ENCODE data around the gene TBC1D5.

TBC1D5 gene

DNA sequence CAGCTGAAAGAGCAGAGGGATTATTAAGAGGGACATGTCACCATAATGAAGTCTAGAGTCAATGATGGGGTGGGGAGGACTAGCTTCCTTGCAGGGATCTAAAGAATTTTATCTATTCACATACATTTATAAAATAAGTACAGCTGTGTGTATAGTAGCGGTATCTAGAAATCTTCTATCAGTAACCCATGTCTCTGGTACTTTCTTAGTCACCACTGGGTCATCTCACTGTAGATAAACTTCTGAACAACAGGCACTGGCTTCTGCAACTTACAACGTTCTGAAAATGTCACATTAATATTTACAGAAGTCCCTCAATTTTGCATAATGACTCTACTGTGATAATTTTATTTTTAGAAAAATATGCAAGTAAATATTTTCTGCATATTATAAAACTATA is 401.7 kb downstream of the TBC1D5 start:
- TF ChIP-seq, protein P1, sequence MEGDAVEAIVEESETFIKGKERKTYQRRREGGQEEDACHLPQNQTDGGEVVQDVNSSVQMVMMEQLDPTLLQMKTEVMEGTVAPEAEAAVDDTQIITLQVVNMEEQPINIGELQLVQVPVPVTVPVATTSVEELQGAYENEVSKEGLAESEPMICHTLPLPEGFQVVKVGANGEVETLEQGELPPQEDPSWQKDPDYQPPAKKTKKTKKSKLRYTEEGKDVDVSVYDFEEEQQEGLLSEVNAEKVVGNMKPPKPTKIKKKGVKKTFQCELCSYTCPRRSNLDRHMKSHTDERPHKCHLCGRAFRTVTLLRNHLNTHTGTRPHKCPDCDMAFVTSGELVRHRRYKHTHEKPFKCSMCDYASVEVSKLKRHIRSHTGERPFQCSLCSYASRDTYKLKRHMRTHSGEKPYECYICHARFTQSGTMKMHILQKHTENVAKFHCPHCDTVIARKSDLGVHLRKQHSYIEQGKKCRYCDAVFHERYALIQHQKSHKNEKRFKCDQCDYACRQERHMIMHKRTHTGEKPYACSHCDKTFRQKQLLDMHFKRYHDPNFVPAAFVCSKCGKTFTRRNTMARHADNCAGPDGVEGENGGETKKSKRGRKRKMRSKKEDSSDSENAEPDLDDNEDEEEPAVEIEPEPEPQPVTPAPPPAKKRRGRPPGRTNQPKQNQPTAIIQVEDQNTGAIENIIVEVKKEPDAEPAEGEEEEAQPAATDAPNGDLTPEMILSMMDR (IDR thresholded peaks at IDR 0.05; ENCODE audit: extremely low read depth, insufficient read depth, missing control alignments): no peak
- in situ Hi-C loops (cut with MboI; ENCODE audit: low pct_unique_long_range_greater_than_20kb, low sequenced_read_pairs, unreplicated experiment): no loop called here
- DNase-seq (ENCODE audit: low spot score): no peak

DNA sequence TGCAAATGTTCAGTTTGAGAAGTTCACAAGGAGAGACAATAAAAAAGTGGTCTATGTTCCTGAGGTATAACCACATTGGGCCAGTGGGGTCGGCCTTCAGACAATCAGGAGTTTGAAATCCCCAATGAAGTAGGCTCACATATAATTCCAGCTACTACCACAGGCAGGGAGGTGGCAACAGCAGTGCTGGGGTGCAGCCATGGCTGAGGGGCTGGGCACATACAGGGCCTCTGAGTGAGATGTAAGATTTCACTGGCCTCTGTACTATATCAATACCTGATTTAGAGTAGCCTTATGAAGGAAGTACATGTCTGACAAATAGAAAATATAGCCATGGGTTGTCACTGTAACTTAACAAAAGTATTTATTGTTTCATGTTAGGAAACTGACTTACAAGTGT is 402.2 kb downstream of the TBC1D5 start:
- TF ChIP-seq, protein P1 (IDR thresholded peaks at IDR 0.05; ENCODE audit: extremely low read depth, insufficient read depth, missing control alignments): no peak
- no peak for DNase-seq (ENCODE audit: low spot score)
- in situ Hi-C loops (cut with MboI; ENCODE audit: low pct_unique_long_range_greater_than_20kb, low sequenced_read_pairs, unreplicated experiment): no loop called here

DNA sequence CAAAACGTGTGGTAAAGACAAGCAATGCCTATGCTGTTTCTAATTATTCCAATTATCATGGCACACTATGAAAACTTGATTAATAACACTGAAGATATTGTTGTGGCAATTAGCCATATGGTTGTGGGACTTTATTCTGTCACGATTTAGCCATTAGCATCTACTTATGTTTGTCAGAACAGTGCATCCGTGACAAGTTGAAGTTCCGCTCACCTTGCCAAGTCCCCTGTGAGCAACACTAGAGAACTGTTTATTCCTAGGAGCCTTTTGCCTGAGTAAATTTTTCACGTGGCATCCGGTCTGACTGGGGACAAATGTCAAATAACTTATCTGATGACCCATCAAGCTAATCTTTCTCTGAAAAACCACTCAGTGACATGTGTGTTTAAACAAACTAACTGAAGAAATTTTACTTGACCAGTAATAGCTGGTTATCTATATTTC is 403.3 kb downstream of the TBC1D5 start:
- TF ChIP-seq, protein P1 (IDR thresholded peaks at IDR 0.05; ENCODE audit: extremely low read depth, insufficient read depth, missing control alignments): no peak
- in situ Hi-C loops (cut with MboI; ENCODE audit: low pct_unique_long_range_greater_than_20kb, low sequenced_read_pairs, unreplicated experiment): no loop called here
- no peak for DNase-seq (ENCODE audit: low spot score)

DNA sequence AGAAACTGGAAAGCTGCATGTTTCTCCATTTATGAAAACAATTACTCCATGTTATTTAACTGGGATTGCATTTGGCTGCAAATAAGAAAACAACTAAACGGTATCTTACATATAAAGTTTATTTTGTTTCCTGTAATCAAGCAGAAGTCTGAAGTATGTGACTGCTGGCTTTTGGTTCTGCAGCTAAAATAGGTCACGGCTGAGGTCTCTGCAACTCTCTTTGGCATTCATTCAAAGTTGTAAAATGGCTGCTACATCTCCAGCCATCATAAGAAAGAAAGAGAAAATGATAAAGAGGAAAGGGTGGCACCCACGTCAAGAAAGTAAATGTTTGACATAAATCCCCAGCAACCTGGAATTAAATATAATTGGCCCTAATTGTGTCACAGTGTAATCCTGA is 406.1 kb downstream of the TBC1D5 start:
- in situ Hi-C loops (cut with MboI; ENCODE audit: low pct_unique_long_range_greater_than_20kb, low sequenced_read_pairs, unreplicated experiment): no loop called here
- DNase-seq (ENCODE audit: low spot score): no peak
- TF ChIP-seq, protein P1 (IDR thresholded peaks at IDR 0.05; ENCODE audit: extremely low read depth, insufficient read depth, missing control alignments): no peak

DNA sequence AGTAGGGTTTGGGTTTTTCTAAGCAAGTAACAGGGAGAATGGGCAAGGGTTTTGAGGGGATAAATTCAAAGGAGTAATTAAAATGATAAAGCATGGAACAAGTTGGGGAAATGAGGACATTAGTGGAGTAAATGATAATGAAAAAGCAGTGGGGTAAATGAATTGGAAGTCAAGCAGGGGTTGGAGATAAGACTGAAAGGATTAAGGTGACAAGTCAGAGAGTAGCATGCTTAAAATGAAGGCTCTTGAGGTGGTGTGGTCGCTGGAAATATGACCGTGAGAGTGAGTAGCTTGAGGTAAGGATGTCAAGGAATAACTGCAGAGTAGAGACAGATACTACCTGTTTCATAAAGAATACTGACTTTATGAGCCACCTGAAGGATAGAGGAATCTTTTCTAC is 408.5 kb downstream of the TBC1D5 start:
- in situ Hi-C loops (cut with MboI; ENCODE audit: low pct_unique_long_range_greater_than_20kb, low sequenced_read_pairs, unreplicated experiment): no loop called here
- TF ChIP-seq, protein P1 (IDR thresholded peaks at IDR 0.05; ENCODE audit: extremely low read depth, insufficient read depth, missing control alignments): no peak
- no peak for DNase-seq (ENCODE audit: low spot score)

DNA sequence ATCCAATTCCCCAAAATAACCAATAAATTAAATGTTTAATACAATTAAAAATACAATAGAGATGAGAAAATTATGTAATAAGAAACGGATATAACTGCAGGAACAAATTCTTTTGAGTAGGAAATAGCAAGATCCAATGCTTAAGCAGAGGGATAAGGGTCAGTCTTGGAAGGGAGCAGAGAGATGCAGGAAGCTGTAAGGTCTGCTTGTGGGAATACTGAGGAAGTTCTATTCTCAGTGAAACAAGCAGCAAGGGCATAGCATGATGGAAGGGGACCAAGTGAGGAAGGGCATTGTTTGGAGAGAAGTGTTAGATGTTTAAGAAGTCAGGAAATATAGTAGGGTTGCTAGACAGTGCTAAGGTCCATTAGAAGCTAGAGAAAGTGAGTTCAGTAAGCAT is 409.0 kb downstream of the TBC1D5 start:
- TF ChIP-seq, protein P1 (IDR thresholded peaks at IDR 0.05; ENCODE audit: extremely low read depth, insufficient read depth, missing control alignments): no peak
- DNase-seq (ENCODE audit: low spot score): no peak
- in situ Hi-C loops (cut with MboI; ENCODE audit: low pct_unique_long_range_greater_than_20kb, low sequenced_read_pairs, unreplicated experiment): no loop called here

DNA sequence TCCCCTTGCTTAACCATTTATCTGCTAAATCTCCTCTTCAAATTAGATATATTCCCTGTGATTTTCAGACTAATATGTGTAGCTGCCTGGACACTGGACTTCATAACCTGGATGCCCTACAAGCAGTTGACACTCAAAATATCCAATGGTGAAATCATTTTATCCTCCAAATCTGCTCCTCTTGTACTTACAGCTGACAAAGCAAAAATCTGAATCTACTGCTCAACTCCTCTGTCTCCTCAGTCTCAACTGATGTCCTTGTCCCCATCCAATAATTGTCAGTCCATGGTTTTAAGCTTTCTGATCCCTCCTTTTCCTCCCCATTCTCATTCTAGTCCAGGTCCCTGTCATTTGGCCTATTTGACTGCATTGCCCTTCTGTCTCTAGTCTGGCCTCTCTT is 411.8 kb downstream of the TBC1D5 start:
- DNase-seq (ENCODE audit: low spot score): no peak
- in situ Hi-C loops (cut with MboI; ENCODE audit: low pct_unique_long_range_greater_than_20kb, low sequenced_read_pairs, unreplicated experiment): no loop called here
- TF ChIP-seq, protein P1 (IDR thresholded peaks at IDR 0.05; ENCODE audit: extremely low read depth, insufficient read depth, missing control alignments): no peak

All from GM13977 (cell line).